Ovary (tissue), 3 donors: ENCODE data around the gene AFP.

Source experiments
- CTCF ChIP-seq, 3 donors: fragments of 450-650 bp in 2 of 3; fragments of 200-600 bp in 1 of 3; IDR thresholded peaks; one replicate each; pipeline versions ENCODE4 v1.5.1 to v1.8.0; 2016 to 2022; ENCODE audit warnings: antibody characterized with exemption in 3 of 3, mild to moderate bottlenecking in 1 of 3
- EP300 ChIP-seq: sonication (generic); formaldehyde crosslinking; IDR thresholded peaks from one replicate; pipeline ENCODE4 v1.6.1; 2017; ENCODE audit warnings: antibody characterized with exemption
- POLR2A ChIP-seq: fragments of 450-650 bp; IDR thresholded peaks from one replicate; pipeline ENCODE4 v1.6.1; 2017; ENCODE audit warnings: antibody characterized with exemption, mild to moderate bottlenecking, moderate library complexity
- donor health status: DM: no; HTN: no; CAD: no.

DNA sequence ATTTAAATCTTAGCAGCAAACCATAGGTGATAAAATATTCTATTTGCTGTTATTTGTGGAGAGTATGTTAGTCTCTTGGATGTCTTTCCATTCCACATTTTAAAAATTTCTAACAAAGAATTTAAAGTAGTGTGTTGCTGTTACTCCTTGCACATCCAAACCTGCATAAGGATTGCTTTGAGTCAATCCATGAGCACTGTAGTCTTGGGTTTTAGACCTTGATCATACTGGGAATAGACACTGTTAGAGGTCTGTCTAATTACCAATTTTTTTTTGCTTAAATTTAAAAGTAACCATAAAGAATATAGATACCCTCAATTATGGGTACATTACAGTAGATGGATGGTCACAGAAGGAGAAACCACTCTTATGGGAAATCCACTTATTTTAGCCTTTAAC lies 1.5 kb downstream of the AFP start:
- TF ChIP-seq CTCF (IDR thresholded peaks at IDR 0.05): no peak
- TF ChIP-seq POLR2A: no peak
- TF ChIP-seq EP300: no peak
